ENCODE data around the gene LRRC4B.
"Not testable (repeated sequence)": the region's sequence is repeated elsewhere in the genome, so short reads cannot be mapped to it uniquely, and the experiment has no call there.

The LRRC4B gene, protein sequence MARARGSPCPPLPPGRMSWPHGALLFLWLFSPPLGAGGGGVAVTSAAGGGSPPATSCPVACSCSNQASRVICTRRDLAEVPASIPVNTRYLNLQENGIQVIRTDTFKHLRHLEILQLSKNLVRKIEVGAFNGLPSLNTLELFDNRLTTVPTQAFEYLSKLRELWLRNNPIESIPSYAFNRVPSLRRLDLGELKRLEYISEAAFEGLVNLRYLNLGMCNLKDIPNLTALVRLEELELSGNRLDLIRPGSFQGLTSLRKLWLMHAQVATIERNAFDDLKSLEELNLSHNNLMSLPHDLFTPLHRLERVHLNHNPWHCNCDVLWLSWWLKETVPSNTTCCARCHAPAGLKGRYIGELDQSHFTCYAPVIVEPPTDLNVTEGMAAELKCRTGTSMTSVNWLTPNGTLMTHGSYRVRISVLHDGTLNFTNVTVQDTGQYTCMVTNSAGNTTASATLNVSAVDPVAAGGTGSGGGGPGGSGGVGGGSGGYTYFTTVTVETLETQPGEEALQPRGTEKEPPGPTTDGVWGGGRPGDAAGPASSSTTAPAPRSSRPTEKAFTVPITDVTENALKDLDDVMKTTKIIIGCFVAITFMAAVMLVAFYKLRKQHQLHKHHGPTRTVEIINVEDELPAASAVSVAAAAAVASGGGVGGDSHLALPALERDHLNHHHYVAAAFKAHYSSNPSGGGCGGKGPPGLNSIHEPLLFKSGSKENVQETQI

DNA sequence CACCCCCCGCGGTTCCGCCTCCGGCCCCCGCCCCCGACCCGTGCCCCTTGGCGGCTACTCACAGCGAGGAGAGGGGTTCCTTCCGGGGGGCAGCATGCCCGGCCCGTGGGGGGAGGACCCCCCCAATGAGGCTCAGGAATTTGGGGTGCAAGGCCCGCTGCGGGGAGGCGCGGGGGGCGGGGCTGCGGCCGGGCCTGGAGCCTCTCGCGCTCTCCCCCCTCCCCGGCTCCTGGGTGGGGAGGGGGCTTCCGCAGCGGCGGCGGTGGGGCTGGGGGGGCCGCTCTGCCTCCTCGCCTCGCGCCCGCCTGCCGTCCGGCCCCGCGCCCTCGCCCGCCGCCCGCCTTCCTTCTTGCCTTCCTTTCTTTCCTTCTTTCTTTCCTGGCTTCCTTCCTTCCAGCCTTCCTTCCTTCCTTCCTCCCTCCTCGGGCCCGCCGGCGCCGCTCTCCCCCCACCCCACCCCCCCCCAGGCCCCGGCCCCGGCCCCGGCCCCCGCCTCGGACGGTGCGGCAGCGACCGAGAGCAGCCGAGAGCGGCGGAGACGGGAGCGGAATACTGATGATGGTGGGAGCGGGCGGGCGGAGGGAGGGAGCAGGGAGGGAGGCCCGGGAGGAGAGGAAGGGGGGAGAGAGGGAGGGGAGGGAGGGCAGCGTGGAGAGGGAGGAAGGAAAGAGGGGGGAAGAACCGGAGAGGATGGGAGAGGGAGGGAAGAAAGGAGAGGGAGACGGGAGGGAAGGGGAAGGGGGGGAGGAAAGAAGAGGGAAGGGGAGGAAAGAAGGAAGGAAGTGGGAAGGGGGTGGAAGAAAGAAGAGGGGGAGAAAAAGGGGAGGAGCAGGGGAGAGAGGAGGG is at the start of gene LRRC4B:
Gene LRRC4B (minus strand): TSS at position 554 of the 846 bp plus-strand sequence. CDS start 19,597 bp downstream, outside the sequence.
- no peak within 1 kb of the TSS for H3K4me3 ChIP-seq (ENCODE audit: low read depth, low read length)
- DNase-seq (ENCODE audit: low read depth), result no peak
- TF ChIP-seq, protein P1, sequence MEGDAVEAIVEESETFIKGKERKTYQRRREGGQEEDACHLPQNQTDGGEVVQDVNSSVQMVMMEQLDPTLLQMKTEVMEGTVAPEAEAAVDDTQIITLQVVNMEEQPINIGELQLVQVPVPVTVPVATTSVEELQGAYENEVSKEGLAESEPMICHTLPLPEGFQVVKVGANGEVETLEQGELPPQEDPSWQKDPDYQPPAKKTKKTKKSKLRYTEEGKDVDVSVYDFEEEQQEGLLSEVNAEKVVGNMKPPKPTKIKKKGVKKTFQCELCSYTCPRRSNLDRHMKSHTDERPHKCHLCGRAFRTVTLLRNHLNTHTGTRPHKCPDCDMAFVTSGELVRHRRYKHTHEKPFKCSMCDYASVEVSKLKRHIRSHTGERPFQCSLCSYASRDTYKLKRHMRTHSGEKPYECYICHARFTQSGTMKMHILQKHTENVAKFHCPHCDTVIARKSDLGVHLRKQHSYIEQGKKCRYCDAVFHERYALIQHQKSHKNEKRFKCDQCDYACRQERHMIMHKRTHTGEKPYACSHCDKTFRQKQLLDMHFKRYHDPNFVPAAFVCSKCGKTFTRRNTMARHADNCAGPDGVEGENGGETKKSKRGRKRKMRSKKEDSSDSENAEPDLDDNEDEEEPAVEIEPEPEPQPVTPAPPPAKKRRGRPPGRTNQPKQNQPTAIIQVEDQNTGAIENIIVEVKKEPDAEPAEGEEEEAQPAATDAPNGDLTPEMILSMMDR (IDR thresholded peaks at IDR 0.05; ENCODE audit: low read depth, low read length, missing control alignments), result no peak
- in situ Hi-C loops (cut with HindIII; ENCODE audit: low sequenced_read_pairs), result no loop called here

DNA sequence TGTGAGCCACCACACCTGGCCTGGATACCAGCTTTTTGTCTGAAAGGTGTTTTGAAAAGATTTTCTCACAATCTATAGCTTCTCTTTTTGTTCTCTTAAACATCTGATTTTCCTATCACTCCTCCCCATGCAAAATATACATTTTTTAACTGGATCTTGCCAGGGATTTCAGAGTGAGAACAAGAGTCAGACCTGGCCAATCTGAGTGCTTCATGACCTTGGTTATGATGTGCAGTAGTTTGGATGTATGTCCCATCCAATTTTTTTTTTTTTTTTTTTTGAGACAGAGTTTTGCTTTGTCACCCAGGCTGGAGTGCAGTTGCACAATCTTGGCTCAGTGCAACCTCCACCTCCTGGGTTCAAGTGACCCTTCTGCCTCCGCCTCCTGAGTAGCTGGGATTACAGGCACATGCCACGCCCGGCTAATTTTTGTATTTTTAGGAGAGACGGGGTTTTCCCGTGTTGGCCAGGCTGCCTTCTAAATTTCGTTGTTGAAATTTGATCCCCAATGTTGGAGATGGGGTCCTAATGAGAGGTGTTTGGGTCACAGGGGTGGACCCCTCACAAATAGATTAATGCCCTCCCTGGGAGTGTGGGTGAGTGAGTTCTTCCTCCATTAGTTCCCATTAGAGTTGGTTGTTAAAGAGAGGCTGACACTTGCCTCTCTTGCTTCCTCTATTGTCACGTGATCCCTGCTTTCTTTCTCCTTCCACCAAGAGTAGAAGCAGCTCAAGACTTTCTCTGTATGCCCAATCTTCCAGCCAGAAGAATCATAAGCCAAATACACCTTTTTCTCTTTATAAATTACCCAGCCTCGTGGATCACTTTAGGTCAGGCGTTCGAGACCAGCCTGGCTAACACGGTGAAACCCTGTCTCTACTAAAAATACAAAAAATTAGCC is 44.5 kb upstream of the LRRC4B start:
- H3K4me3 ChIP-seq (ENCODE audit: low read depth, low read length); DNase-seq (ENCODE audit: low read depth); in situ Hi-C loops (cut with HindIII; ENCODE audit: low sequenced_read_pairs): not testable (repeated sequence)

DNA sequence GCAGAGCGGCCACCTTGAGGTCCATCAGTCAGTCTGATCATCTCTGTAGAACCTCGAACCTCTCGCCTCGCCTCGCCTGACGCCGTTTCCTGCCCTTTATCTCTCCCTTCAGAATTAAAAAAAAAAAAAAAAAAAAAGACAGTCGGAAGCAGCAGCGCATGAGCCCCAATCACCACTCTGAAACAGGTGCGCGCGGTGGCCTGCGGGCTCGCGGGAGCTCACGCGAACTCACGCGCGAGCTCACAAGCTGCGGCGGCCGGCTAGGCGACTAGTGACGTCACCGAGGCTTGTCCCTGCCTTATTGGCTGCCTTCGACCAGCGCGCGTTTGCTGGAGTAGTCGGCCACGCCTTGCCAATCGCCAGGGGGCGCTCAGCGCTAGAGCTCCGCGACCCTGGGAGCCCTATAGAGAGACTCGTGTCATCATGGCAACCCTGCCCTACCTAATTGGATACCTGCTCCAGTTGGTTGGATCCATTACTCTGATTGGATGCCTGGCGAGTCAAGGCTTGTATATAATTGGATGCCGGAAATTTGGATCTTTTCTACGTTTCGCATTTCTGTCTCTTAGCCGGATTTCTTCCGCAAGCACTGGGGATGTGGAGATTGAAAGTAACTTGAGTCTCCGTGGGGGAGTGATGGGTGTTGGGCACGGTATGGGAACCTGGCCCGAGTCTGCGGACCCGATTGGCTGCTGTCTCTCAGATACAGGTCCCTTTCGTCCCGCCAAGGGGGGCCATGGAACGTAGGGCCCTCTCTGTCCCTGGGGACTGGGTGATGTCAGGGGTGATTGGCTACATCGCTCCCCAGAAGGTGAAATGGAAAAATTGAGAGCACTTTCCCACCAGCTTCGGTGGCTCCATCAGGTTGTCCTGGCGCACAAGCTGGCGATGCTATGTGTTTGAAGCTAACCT is 39.9 kb upstream of the LRRC4B start:
- in situ Hi-C loops (cut with HindIII; ENCODE audit: low sequenced_read_pairs), result no loop called here
- H3K4me3 ChIP-seq (ENCODE audit: low read depth, low read length), result no peak overlapping the region
- no peak for DNase-seq (ENCODE audit: low read depth)
- TF ChIP-seq, protein P1 (IDR thresholded peaks at IDR 0.05; ENCODE audit: low read depth, low read length, missing control alignments), result no peak

DNA sequence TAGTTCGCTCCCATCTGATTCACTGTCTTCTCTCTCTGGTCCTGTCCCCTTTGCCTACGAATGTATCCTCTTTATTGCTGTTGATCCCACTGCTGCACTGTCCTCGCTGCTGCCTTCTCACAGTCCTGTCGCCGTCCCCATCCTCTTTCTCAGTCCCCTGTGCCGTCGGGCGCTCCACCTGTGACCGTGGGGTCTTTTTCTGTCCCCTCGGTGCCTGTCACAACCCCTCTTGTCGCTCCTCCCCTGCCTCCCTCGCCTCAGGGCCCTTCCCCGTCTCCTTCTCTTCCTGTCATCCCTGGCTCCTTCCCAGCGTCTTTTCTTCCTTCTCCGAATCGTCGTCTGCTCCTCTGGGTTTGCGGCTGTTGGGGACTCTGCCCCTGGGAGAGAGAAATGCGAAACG is 39.2 kb upstream of the LRRC4B start:
- no peak overlapping the region for H3K4me3 ChIP-seq (ENCODE audit: low read depth, low read length)
- in situ Hi-C loops (cut with HindIII; ENCODE audit: low sequenced_read_pairs), result no loop called here
- DNase-seq (ENCODE audit: low read depth), result no peak
- TF ChIP-seq, protein P1 (IDR thresholded peaks at IDR 0.05; ENCODE audit: low read depth, low read length, missing control alignments), result no peak

DNA sequence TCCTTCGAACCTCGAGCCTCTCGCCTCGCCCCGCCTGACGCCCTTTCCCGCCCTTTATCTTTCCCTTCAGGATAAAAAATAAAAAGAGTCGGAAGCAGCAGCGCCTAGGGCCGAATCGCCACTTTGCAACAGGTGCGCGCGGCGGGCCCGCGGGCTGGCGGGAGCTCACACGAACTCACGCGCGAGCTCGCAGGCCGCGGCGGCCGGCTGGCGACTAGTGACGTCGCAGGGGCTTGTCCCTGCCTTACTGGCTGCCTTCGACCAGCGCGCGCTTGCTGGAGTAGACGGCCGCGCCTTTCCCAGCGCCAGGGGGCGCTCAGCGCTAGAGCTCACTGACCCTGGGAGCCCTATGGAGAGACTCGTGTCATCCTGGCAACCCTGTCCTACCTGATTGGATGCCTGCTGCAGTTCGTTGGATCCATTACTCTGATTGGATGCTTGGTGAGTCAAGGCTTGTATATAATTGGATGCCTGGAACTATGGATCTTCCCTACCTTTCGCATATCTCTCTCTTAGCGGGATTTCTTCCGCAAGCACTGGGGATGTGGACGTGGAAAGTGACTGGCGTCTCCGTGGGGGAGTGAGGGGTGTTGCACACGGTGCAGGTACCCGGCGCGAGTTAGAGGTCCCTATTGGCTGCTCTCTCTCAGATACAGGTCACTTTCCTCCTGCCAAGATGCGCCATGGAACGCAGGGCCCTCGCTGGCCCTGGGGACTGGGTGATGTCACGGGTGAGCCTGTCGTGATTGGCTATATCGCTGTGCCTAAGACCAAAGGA is 38.0 kb upstream of the LRRC4B start:
- in situ Hi-C loops (cut with HindIII; ENCODE audit: low sequenced_read_pairs), result not testable (repeated sequence)

DNA sequence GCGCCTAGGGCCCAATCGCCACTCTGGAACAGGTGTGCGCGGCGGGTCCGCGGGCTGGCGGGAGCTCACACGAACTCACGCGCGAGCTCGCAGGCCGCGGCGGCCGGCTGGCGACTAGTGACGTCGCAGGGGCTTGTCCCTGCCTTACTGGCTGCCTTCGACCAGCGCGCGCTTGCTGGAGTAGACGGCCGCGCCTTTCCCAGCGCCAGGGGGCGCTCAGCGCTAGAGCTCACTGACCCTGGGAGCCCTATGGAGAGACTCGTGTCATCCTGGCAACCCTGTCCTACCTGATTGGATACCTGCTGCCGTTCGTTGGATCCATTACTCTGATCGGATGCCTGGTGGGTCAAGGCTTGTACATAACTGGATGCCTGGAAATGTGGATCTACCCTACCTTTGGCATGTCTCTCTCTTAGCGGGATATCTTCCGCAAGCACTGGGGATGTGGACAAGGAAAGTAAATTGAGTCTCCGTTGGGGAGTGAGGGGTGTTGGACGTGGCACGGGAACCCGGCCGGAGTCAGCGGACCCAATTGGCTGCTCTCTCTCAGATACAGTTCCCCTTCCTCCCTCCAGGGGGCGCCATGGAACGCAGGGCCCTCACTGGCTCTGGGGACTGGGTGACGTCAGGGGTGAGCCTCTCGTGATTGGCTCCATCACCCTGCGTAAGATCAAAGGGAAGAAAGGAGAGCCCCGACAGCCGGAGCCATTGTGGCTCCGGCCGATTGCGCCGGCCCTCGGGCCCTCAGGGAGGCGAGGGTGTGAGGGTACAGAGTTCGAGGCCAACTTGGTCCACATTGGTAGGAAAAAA is 36.2 kb upstream of the LRRC4B start:
- DNase-seq (ENCODE audit: low read depth); in situ Hi-C loops (cut with HindIII; ENCODE audit: low sequenced_read_pairs); H3K4me3 ChIP-seq (ENCODE audit: low read depth, low read length): not testable (repeated sequence)

More for the DNA sequence above, 38.0 kb upstream of the LRRC4B start:
- not testable (repeated sequence) for H3K4me3 ChIP-seq (ENCODE audit: low read depth, low read length); DNase-seq (ENCODE audit: low read depth)
